Suprapubic skin (tissue), 4 donors: ENCODE results near the gene ACKR3. TPM values are rescaled to one million over a fixed set of nuclear protein-coding genes. Genes with fewer than 3 reads are reported as not detected.

Source experiments
- DNase-seq, 2 donors: peaks; one replicate each; pipeline ENCODE4 v3.0.0-alpha.2; 2019; ENCODE audit warnings: low spot score in 2 of 2
- H3K27ac ChIP-seq: fragments of 200-600 bp; sonication (generic); one replicate; pipeline ENCODE4 v1.5.1; 2019
- H3K27me3 ChIP-seq: fragments of 200-600 bp; sonication (generic); one replicate; pipeline ENCODE4 v1.5.1; 2019
- H3K36me3 ChIP-seq: fragments of 200-600 bp; sonication (generic); one replicate; pipeline ENCODE4 v1.5.1; 2019
- H3K4me1 ChIP-seq: fragments of 200-600 bp; sonication (generic); one replicate; pipeline ENCODE4 v1.5.1; 2019
- H3K4me3 ChIP-seq: fragments of 200-600 bp; sonication (generic); one replicate; pipeline ENCODE4 v1.5.1; 2019; ENCODE audit warnings: mild to moderate bottlenecking
- H3K9me3 ChIP-seq: fragments of 200-600 bp; sonication (generic); one replicate; pipeline ENCODE4 v1.5.1; 2019
- CTCF ChIP-seq, 2 donors: fragments of 200-600 bp in 1 of 2; fragments of 450-650 bp in 1 of 2; sonication (generic) in 1 of 2; IDR thresholded peaks; one replicate each; pipeline ENCODE4 v1.5.1; 2016 to 2019; ENCODE audit warnings: antibody characterized with exemption in 2 of 2, mild to moderate bottlenecking in 1 of 2, moderate library complexity in 1 of 2
- EP300 ChIP-seq: sonication (generic); formaldehyde crosslinking; IDR thresholded peaks from one replicate; pipeline ENCODE4 v1.6.1; 2017; ENCODE audit warnings: antibody characterized with exemption
- POLR2A ChIP-seq, 2 donors: fragments of 450-650 bp; IDR thresholded peaks; one replicate each; pipeline ENCODE4 v1.6.1; 2017; ENCODE audit warnings: antibody characterized with exemption in 2 of 2, mild to moderate bottlenecking in 2 of 2, moderate library complexity in 2 of 2
- POLR2AphosphoS5 ChIP-seq, 3 donors: sonication (generic); formaldehyde crosslinking; IDR thresholded peaks; one replicate each; pipeline ENCODE4 v1.6.1; 2017; ENCODE audit warnings: antibody characterized with exemption in 3 of 3
- WGBS: methylation state at CpG from one replicate; pipeline ENCODE4 v1.1.5; 2018; 5-methylcytosine and 5-hydroxymethylcytosine counted together
- total RNA-seq, 4 donors: library from RNA; depleted of rRNA; stranded (reverse); fragments of >200 nt; gene quantifications; one replicate each; pipeline ENCODE4 v1.1.0, GENCODE V29; 2016

Gene ACKR3
- total RNA-seq, 4 donors from 2014 or later: 15.8 to 51.5 (median 34.9) TPM

DNA sequence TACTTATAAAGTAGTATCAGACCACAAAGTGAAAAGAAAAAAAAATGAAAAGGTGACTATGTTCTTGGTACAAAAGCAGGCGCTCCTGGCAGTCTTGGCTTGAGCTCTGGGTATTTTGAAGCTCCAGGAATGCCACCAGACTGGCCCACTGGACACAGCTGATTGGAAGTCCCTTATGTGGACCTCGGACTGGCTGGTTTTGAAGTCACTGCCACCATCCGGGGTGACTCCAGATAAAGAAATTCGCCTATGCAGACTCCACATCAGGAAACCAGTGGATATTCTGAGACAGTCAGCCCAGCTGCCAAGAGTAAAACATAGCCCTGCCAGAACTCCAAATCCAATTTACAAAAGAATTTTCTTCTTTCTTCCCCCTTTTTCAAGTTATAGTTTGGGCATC lies 28.0 kb downstream of the ACKR3 start:
- Histone ChIP-seq H3K4me1 (no peaks in the 10 kb centered on the region), H3K27me3 (no peaks in the 10 kb centered on the region), H3K36me3 (no peaks in the 10 kb centered on the region), H3K27ac (no peak overlapping the region), H3K4me3 (no peak overlapping the region), H3K9me3 (no peaks in the 10 kb centered on the region)
- no peak for DNase-seq
- TF ChIP-seq POLR2A (IDR thresholded peaks at IDR 0.05) (no peak), EP300 (no peak), CTCF (IDR thresholded peaks at IDR 0.05) (no peak), POLR2AphosphoS5 (IDR thresholded peaks at IDR 0.05) (no peak)
- WGBS: 74% methylated on average over 4 of the region's 4 CpGs

DNA sequence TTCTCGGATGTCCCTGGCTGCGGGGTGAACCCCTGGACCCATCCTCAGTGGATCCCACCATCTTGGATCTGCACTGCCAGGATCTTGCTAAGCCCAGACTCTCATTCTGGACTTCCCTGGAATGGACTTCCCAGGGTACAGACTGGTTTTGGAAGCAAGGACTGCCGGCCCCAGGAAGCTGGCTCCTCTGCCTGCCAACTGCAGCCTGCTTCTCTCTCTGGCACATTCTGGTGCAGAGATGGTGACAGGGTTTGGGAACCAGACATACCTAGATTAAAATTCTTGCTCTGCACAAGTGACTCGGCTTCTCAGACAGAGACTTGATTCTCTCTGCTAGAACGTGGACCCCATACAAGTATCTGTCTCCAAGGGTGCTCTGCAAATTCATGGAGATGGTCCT lies 29.4 kb downstream of the ACKR3 start:
- WGBS: 96% methylated on average over 5 of the region's 5 CpGs
- DNase-seq: no peak

GRCh38 chr2:236600158-236600557 lies 30.5 kb downstream of the ACKR3 start:
- Histone ChIP-seq H3K36me3 (no peaks in the 10 kb centered on the region), H3K4me1 (peaks cover 3% of the 10 kb centered on the region), H3K27me3 (peaks cover 11% of the 10 kb centered on the region), H3K27ac (no peak overlapping the region), H3K4me3 (no peak overlapping the region), H3K9me3 (no peaks in the 10 kb centered on the region)
- TF ChIP-seq EP300 (no peak), POLR2A (IDR thresholded peaks at IDR 0.05) (no peak), CTCF (IDR thresholded peaks at IDR 0.05) (no peak)
- 81% methylated on average over 7 of the region's 7 CpGs for WGBS
- DNase-seq: no peak

More for the DNA sequence above, 29.4 kb downstream of the ACKR3 start:
- Histone ChIP-seq H3K27me3 (peaks cover 9% of the 10 kb centered on the region), H3K4me1 (peaks cover 3% of the 10 kb centered on the region), H3K27ac (no peak overlapping the region), H3K36me3 (no peaks in the 10 kb centered on the region), H3K9me3 (no peaks in the 10 kb centered on the region), H3K4me3 (no peak overlapping the region)
- TF ChIP-seq CTCF (IDR thresholded peaks at IDR 0.05): no peak
- no peak for TF ChIP-seq POLR2AphosphoS5 (IDR thresholded peaks at IDR 0.05)

DNA sequence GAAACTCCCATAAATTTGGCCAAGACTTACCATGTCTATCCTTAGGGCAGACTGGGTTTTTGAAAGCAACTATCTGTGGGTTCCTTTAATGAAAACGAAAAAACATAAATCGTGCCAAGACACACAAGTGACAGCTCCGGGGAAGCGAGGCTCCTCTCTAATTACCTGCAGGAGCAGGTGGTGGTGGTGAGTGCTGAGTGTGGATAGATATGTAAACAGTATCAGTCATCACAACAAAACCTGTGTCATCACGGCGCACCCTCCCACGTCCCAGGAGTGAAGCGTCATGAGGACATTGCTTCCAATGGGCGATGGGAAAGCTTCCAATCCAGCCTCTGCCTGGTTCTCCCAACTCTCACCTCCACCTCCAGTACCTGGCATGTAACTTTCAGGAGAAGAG lies 31.3 kb downstream of the ACKR3 start:
- DNase-seq: no peak
- no peak for TF ChIP-seq POLR2AphosphoS5 (IDR thresholded peaks at IDR 0.05)
- TF ChIP-seq POLR2A (IDR thresholded peaks at IDR 0.05): no peak
- TF ChIP-seq CTCF (IDR thresholded peaks at IDR 0.05): no peak
- TF ChIP-seq EP300: no peak
- Histone ChIP-seq H3K27me3 (peaks cover 11% of the 10 kb centered on the region), H3K4me3 (no peak overlapping the region), H3K27ac (peak overlapping the region; percentile 75), H3K9me3 (no peaks in the 10 kb centered on the region), H3K4me1 (peaks cover 3% of the 10 kb centered on the region), H3K36me3 (no peaks in the 10 kb centered on the region)
- 54% methylated on average over 9 of the region's 9 CpGs for WGBS

DNA sequence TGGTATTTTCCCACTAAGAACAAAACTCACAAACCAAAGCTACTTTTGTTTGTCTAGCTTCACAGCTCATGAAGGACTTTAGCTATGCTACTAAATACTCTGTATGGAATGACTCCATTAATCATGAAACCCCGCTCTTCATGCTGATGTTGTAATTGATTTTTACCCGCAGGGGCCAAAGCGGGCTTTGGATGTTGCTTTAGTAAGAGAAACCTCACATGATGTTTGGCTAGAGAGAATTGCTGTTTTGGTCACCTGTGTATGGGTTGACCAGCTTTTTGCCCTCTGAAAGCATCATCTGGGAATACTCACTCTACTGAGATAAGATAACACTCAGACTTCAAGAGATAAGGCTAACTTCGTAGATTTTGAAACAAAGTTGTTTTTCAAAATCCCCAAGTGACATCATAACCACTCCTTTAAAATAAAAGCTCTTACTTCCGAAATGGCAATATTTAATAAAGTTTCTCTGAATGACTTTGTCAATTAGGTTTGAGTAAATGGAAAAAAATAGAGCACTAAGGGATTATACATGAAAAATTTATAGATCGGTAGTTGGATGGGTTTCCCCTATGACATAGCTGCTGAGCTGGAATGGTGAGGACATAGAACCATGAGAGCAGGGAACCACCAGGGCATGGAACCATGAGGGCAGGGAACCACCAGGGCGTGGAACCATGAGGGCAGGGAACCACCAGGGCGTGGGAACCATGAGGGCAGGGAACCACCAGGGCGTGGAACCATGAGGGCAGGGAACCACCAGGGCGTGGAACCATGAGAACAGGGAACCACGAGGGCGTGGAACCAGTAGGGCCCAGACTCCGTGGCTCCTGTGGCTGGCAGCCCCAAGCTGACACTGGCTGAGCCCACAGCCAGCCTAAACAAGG lies 31.9 kb downstream of the ACKR3 start:
- H3K36me3 ChIP-seq: no peaks in the 10 kb centered on the region
- TF ChIP-seq CTCF (IDR thresholded peaks at IDR 0.05) (no peak), EP300 (no peak), POLR2AphosphoS5 (IDR thresholded peaks at IDR 0.05) (no peak), POLR2A (IDR thresholded peaks at IDR 0.05) (no peak)
- peak overlapping the region; percentile 75 for H3K27ac ChIP-seq
- DNase-seq: no peak
- H3K4me1 ChIP-seq: peaks cover 3% of the 10 kb centered on the region
- no peak overlapping the region for H3K4me3 ChIP-seq
- 60% methylated on average over 13 of the region's 13 CpGs for WGBS
- peaks cover 11% of the 10 kb centered on the region for H3K27me3 ChIP-seq
- no peaks in the 10 kb centered on the region for H3K9me3 ChIP-seq
